GM18519 (cell line): Measurements from ENCODE around the gene ARF4.

ENCODE experiments used
- ATAC-seq: cut with Tn5 transposase; IDR thresholded peaks from one replicate; pipeline ENCODE4 v1.9.1; 2021; ENCODE audit warnings: mild to moderate bottlenecking, moderate library complexity; ENCODE audit not compliant: unreplicated experiment, low FRiP score

Gene ARF4

DNA sequence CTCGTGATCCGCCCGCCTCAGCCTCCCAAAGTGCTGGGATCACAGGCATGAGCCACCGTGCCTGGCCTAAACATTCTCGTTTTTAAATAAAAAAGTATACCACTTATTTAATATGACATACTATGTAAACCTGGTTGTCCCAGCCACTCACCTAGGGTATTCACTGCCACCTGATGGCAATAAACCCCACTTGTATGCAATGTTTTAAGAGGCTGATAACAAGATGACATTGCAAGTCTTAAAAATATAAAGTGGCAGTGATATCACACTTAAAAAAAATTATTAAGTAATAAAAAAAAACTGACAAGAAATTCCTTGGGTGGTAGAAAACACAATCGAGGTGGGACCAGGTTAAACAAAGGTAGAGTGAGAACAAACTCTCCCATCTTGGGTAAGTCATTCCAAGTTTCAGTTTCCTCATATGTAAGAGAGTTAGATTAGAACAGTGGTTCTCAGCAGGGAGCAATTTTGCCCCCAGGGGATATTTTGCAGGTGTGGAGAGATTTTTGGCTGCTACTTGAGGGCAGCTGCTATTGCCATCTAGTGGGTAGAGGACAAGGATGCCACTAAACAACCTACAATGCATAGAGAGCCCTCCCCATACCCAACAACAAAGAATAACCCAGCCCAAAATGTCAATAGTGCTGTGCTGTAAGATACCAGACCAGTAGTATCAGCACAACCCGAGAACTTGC, 14.5 kb downstream of the ARF4 start:
- ATAC-seq = no peak

DNA sequence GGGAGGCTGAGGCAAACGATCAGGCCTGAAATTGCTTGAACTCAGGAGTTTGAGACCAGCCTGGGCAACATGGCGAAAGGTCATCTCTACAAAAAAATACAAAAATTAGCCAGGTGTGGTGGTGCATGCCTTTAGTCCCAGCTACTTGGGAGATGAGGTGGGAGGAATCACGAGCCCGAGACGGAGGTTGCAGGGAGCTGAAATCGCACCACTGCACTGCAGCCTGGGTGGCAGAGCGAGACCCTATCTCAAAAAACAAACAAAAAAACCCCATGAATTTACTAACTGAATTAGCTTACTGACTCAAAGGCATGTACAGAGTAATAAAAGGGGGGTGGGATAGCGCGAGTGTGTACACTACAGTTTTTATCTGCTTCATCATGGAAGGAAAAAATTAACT, 19.3 kb downstream of the ARF4 start:
- no peak for ATAC-seq

DNA sequence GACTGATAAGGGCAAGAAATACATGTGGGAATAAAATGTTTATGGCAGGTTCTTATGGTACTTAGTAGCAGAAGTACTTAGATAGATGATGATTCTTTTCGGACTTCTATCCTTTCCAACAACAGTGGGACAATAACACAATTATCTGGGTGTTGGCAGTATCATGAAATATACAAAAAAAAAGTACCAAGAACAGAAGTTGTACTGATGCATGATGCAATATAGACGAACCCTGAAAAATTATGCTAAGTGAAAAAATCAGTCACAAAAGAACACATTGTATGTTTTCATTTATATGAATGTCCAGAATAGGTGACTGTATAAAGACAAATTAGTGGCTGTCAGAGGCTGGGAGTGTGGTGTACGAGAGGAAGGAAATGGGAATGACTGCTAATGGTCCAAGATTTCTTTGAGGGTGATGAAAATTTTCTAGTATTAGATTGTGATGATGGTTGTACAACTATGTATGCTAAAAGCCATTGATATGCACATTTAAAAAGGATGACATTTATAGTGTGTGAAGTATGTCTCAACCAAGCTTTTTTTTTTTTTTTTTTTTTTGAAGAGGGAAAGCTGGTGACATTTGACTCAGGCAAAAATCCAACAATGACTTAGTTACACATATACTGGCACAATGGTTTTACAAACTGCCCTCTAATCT, 21.0 kb downstream of the ARF4 start:
- ATAC-seq = no peak

DNA sequence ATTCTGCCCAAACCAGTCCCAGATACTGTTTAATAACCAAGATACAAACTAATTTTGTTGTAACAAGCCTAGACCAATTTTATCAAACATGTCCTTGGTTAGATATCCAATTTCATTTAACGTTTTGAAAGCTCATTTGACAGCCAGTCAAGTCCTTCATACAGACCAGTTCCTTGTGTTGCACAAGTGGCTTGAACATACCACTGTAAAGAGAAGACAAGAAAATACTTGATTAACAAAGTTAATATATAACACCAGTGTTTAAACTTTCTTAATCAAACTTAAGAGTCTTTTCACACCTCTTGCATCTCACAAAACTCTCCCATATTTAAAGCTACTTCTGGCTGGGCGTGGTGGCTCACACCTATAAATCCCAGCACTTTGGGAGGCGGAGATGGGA, 25.0 kb downstream of the ARF4 start:
- ATAC-seq = no peak

DNA sequence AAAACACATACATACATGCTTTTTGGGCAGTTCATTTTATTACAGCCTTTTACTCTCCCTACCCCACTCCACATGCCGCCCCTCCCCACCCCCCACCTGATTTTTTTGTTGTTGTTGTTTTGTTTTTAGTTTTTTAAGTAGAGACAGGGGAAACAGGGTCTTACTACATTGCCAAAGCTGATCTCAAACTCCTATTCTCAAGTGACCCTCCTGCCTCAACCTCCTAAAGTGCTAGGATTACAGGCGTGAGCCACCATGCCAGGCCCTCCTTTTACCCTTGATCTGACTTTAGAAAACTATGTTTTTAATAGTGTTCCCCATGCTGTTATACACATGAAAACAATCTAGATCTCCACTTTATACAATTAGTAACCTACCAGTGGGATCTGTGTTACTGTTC, 26.3 kb downstream of the ARF4 start:
- no peak for ATAC-seq

DNA sequence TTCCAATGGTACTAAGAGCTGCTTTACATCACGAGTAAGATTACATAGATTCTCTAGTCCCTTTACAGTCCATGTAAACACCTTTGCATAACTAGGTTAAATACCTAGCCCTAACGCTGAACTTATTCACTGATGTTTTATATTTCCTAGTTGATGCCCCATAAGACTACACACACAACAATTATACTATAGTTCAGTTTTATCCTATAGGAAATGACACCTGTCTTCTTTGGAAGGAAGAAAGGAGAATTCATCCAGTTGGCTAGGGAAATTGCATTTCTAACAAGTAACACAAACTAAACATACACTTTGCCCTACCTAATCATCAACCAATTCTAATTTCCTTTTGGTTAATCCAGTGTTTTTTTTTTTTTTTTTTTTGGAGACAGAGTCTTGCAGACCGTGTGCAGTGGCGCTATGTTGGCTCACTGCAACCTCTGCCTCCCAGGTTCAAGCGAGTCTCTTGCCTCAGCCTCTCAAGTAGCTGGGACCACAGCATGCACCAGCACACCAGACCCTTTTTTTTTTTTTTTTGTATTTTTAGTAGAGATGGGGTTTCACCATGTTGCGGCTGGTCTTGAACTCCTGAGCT, 27.2 kb downstream of the ARF4 start:
- ATAC-seq = no peak

DNA sequence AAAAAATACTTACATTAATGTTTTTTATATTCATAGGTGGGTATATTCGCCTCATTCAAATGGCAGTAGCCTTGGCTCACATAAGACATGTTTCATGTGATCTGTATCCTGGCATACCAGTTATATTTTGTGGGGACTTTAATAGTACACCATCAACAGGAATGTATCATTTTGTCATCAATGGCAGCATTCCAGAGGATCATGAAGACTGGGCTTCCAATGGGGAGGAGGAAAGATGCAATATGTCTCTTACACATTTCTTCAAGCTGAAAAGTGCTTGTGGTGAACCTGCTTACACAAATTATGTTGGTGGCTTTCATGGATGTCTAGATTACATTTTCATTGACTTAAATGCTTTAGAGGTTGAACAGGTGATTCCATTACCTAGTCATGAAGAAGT, 37.6 kb downstream of the ARF4 start:
- no peak for ATAC-seq

DNA sequence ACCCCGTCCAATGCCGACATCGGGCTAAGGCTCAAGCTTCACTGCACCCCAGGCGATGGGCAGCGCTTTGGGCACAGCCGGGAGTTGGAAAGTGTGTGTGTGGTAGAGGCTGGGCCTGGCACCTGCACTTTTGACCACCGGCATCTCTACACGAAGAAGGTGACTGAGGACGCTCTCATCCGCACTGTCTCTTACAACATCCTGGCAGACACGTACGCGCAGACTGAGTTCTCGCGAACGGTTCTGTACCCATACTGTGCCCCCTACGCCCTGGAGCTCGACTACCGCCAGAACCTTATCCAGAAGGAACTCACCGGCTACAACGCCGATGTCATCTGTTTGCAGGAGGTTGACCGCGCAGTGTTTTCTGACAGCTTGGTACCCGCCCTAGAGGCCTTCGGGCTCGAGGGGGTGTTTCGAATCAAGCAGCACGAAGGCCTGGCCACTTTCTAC, 40.0 kb downstream of the ARF4 start:
- ATAC-seq = no peak

DNA sequence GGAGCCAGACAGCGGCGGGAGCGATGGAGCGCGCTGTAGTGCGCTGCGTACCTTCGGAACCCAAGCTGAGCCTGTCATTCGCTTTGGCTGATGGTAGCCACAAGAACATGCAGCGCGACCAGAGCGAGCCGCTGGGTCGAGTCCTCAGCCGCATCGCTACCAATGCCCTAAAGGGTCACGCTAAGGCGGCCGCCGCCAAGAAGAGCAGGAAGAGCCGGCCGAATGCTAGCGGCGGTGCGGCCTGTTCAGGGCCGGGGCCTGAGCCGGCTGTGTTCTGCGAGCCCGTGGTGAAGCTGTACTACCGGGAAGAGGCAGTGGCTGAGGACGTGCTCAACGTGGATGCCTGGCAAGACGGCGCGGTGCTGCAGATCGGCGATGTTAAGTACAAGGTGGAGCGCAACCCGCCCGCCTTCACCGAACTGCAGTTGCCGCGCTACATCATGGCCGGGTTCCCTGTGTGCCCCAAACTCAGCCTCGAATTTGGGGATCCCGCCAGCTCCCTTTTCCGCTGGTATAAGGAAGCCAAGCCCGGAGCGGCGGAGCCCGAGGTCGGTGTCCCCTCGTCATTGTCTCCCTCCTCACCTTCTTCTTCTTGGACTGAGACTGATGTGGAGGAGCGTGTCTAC, 40.6 kb downstream of the ARF4 start:
- ATAC-seq = no peak

DNA sequence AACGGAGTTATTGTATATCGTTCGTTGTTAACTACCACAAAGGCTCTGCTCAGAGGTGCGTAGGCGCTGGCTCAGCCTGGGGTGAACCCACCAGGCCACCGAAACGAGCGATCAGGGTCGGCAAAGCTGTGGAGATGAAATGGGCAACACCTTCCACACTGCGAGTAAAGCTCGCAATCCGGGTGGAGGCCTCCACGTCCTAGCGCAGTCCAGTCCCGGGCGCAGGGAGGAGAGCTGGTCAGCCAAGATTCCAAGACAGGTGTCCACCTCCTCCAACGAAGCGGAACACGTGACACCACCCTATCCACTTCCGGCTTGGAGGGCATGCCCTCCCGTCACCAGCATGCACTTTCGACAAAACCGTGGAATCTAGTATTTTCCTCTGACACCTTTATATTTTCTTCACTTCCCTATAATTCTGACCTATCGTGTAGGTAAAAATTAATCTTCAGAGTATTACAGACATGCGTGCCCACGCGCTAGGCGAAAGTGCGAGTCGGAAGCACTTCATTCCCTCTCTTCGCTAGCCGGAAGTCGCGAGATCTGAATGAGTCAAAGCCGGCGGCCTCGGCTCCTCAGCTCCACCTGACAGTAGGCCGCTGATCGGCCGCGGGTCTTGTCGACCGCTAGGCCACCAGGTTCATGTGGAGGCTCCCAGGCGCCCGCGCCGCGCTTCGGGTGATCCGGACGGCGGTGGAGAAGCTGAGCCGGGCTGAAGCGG, 41.2 kb downstream of the ARF4 start, which contains the start of gene PDE12:
Gene PDE12, plus strand, starts transcription at position 537 of the 721 bp plus-strand sequence. Its CDS starts 106 bp downstream, at position 643.
- ATAC-seq = peak; percentile 72

DNA sequence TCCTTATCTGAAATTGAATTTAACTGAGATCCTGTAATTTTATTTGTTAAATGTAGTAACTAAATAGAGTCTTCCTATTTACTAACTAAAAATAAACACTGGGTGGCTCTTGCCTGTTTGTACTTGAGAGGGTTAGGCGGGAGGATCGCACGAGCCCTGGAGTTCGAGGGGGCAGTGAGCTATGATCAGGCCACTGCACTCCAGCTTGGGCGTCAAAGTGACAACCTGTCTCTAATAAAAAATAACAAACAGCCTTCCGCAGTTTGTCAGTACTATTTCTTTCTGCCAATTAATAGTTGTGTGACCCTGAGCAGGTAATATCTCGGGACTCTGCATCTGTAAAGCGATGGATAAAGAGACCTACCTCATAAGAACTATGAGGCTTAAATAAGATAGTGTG, 41.8 kb downstream of the ARF4 start:
- no peak for ATAC-seq

DNA sequence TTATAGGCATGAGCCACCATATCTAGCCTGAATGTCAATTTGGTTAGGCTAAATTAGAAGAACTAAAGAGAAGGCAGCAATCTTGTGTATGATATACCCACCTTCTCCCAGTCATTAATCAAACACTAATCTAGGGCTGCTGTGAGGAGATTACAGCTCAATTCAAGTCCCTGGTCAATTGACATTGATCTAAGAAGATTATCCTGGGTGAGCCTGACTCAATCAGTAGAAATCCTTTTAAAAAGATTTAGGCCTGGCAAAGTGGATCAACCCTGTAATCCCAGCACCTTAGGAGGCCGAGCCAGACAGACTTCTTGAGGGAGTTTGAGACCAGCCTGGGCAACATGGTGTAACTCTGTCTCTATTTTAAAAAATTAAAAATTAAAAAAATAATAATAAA, 50.5 kb downstream of the ARF4 start:
- no peak for ATAC-seq

DNA sequence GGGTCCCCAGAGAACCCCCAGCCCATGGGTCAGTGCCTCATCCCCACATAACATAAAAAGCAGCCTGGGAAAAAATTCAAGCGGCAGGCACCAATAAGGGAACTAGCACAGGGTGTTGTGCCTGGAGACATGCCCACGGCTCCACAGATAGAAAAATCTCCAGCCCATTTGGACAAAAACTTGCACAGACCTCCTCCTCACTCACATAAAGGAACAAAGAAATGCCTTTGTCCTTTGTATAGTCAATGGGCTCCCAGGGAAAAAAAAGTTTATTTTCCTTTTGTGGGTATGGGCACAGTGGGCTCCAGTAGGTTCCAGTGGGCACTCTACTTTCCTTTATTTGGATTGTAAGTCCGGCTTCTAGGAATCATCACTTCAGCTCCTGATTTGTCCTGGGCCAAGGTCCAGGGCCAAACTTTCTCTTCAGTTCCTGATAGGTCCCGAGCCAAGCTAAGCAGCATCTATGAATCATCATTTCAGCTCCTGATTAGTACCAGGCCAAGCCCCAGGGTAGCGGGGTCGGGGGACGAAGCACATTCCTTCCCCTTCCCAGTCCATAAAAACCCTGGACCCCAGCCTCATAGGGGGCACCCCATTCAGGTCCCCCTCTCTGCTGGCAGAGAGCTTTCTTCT, 51.4 kb downstream of the ARF4 start:
- ATAC-seq = no peak

DNA sequence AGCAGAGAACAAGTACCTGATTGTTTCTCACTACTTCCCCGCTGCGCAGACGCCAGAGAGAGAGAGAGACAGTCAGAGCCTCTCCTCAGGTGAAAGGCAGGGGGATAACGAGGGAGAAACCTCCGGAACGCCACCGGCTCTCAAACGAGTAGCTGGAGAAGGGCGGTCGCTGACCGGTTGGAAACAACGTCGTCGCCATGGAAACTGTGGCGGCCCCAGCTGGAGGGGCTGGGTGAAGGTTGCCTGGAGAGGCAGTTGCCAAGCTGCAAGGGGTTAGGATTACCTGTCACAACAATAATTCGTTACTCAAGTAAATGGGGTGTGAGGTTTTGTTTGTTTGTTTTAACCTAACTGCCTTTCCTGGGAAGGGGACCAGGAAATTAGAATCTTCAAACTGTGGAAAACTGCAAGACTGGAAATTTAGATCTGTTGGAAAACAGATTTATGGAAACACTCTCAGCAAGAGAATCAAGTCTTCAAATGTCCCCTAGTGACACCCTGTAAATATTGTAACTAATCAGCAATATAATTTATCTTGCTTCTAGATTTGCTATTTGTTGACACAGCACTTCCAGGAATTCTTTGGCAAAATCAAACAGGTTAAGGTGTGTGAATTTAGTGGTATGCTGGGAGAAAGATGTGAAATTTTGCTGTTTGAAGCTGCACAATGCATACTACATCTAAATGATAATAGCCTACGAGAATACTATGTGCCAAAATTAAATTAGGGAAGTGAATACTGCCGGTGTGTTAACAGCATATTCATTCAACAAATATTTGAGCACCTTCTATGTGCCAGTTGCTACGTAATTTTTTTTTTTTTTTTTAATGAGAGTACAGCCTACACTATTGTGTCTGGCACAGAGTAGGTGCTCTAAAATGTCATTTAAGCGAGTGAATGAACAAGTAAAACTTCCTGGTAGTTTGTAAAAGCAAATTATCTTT, 52.7 kb downstream of the ARF4 start, which contains the start of gene DNAH12:
Gene DNAH12, minus strand, starts transcription at position 164 of the 945 bp plus-strand sequence. CDS start 1,474 bp downstream, outside the sequence.
- ATAC-seq = no peak

DNA sequence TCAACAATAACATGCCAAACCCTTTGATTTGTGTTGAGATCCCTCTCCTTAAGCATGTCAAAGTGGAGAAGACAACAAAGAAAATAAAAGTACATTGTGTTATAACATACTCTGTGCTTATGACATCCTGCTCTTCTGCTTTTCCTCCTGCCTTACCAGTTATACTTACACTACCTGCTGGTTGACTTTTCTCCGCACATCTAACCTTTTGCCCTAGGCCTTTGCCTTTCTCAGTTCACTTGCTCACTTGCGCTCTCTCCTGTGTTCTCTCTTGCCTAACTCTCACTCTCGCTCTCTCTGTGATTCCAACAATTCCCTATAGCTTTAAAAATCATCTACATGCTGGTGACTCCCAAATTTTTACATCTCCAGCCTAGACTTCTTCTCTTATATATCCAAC, 58.7 kb downstream of the ARF4 start:
- no peak for ATAC-seq

DNA sequence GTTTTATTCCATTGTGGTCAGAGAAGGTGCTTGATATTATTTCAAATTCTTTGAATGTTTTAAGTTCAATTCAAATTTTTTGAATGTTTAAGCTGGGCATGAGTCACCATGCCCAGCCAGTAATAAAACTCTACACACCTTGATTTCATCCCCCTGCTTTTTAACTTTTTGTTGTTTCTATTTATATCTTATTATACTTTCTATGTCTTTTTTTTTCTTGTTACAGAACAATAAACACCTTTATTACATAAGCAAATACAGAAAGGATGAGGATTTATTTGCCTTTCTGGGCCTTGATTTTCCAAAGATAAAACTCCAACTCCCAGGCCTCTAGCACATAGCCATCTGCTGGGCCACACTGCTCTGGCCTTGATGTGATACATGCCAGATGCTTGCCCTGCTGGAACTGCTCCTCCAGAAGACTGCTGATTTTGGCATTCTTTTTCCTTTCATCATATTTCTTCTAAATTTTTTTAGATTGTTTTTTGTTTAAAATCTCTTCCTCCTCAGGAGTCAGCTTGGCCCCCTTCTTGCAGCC, 67.0 kb downstream of the ARF4 start:
- no peak for ATAC-seq
